Motor neuron (in vitro differentiated cells): ENCODE data around the gene PRKCE. TPM values are rescaled to one million over a fixed set of nuclear protein-coding genes. Genes with fewer than 3 reads are reported as not detected.

Source experiments
- ATAC-seq, 8 experiments: fragments of 200-7000 bp; cut with Tn5 transposase; replicated peaks in 6 of 8; 2 replicates each; pipeline ENCODE4 v1.8.0; 2021; ENCODE audit warnings: mild to moderate bottlenecking in 8 of 8, moderate library complexity in 8 of 8
- H3K27ac ChIP-seq, 2 donors: fragments of 250-450 bp; sonication (Bioruptor Pico); 2 replicates each; pipeline ENCODE4 v1.9.0; 2021; ENCODE audit warnings: antibody characterized with exemption in 2 of 2, mild to moderate bottlenecking in 2 of 2, moderate library complexity in 1 of 2
- H3K4me1 ChIP-seq, 2 donors: fragments of 250-450 bp; sonication (Bioruptor Pico); replicated peaks in 1 of 2; 2 replicates each; pipeline ENCODE4 v1.6.1; 2021; ENCODE audit warnings: antibody characterized with exemption in 2 of 2, mild to moderate bottlenecking in 2 of 2, moderate library complexity in 1 of 2
- H3K4me3 ChIP-seq, 5 donors: fragments of 250-450 bp; sonication (Bioruptor Pico); 2 replicates each; pipeline ENCODE4 v1.9.0; 2021; ENCODE audit warnings: antibody characterized with exemption in 5 of 5, mild to moderate bottlenecking in 5 of 5, moderate library complexity in 4 of 5
- WGBS, 10 experiments: fragments of 450-650 bp; shearing (Covaris generic); methylation state at CpG; one replicate each; pipeline ENCODE4 v1.0.0; 2022; 5-methylcytosine and 5-hydroxymethylcytosine counted together
- in situ Hi-C, 9 experiments: fragments of 400-800 bp; cut with MboI; loops; one replicate each; pipeline ENCODE4 v1.15.0; 2021; ENCODE audit warnings: low sequenced_read_pairs in 9 of 9, low pct_unique_long_range_greater_than_20kb in 2 of 9; ENCODE audit not compliant: unreplicated experiment in 9 of 9
- total RNA-seq, 8 experiments: library from RNA; unstranded; fragments of 300-600 nt; gene quantifications; 2 replicates each; pipeline versions ENCODE4 v1.2.3 to v1.2.4, GENCODE V29; 2022

PRKCE gene
- total RNA-seq, 8 experiments from 2014 or later: 7.3 to 23.0 (median 14.7) TPM

DNA sequence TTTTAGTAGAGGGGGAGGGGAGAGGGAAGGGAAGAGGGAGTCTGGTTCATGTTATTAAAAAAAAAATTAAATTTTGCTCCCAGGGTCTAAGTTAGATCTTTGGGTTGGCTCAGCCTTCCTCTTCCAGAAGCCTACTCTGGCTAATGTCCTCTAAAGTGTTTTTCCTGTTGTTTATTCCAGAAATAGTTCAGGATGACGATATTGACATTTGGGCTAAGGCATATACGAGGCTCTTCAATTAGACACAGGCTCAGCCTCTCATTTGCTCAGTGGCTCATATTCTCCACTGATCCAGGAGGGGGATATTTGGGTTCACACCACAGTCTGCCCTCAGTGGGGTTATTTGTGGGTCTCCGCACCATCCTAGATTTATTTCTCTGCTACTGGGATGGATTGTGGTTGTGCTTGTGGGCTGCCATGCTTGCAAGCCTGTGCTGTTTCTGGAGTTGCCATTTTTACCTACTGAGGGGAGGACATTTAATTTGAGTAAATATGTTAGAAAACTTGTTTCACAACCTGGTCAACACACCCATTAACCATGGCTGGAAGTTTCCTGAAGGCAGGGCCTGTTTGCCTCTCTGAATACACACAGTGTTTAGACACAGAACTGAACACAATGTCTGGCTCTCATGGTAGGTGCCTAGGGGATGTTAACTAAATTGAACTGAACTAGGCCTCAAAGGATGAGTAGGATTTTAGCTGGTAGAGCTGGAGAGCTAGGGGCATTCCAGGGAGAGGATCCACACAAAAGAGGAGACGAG, 388.2 kb downstream of the PRKCE start:
- Histone ChIP-seq H3K4me1 (no peaks in the 10 kb centered on the region), H3K27ac (no peak overlapping the region), H3K4me3 (no peak overlapping the region)
- no peak for ATAC-seq
- in situ Hi-C loops: no loop called here
- WGBS, 10 experiments: 20 to 100% (median 90%) methylated on average over 1 to 3 of the region's 4 CpGs; no CpG with 5 or more reads in 1 of the 10 experiments

- ATAC-seq: no peak
- Histone ChIP-seq H3K27ac (no peak overlapping the region), H3K4me1 (no peaks in the 10 kb centered on the region), H3K4me3 (no peak overlapping the region)
- 58 to 99% (median 94%) methylated on average over 5 to 7 of the region's 7 CpGs; no CpG with 5 or more reads in 1 of the 10 experiments for WGBS, 10 experiments
- in situ Hi-C loops: no loop called here
Measured at GRCh38 chr2:46040563-46041155, 389.2 kb downstream of the PRKCE start.

- ATAC-seq: no peak
- in situ Hi-C loops: no loop called here
- Histone ChIP-seq H3K4me3 (no peak overlapping the region), H3K27ac (no peak overlapping the region), H3K4me1 (no peaks in the 10 kb centered on the region)
- WGBS, 10 experiments: 18 to 100% (median 63%) methylated on average over 1 to 2 of the region's 2 CpGs
Measured at GRCh38 chr2:46041434-46041833, 390.0 kb downstream of the PRKCE start.

DNA sequence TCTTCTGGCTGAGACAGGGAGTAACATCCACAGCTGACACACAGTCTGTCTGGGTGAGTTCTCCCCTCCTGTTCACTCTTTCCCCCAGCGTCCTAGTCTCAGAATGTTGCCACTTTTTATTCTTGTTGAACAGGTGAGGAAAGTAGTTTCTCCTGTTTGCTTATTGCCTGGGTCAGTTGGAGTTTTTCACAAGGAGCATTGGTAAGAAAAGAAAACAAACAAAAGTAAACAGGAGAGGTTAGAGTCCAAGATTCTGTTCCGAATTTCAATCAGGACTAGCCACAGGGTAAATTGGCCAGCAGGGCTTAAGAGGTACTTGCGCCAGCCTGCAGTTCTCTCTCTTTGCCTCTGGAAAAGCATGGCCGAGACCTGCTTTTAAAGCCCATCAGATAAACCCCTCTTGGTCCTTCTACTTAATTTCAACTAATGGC, 390.7 kb downstream of the PRKCE start:
- 60 to 100% (median 85%) methylated on average over 1 to 4 of the region's 4 CpGs; no CpG with 5 or more reads in 2 of the 10 experiments for WGBS, 10 experiments
- in situ Hi-C loops: no loop called here
- no peak for ATAC-seq

DNA sequence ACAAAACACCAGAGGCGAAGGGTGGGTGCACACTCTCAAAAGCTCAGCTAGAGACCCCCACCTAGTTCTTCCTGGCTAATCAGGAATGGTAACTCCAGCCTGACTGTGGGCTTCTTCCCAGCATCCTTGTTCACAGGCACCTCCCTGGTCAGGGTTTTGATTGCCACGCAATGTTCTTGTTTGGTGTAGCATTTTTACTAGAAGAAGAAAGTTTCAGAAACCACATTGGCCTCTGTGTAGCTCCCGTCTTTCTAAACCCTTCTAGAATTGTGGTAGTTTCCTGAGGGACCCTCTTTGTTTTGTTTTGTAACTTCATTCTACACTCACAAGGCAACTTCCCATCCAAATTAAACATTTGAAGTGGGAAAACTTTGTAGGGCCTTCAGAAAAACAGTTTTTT, 391.2 kb downstream of the PRKCE start:
- no peak overlapping the region for H3K4me3 ChIP-seq
- 72 to 100% (median 100%) methylated on average over 1 to 3 of the region's 3 CpGs; no CpG with 5 or more reads in 2 of the 10 experiments for WGBS, 10 experiments
- in situ Hi-C loops: no loop called here
- H3K4me1 ChIP-seq: no peaks in the 10 kb centered on the region
- H3K27ac ChIP-seq: no peak overlapping the region
- ATAC-seq: no peak

More for the DNA sequence above, 390.7 kb downstream of the PRKCE start:
- H3K27ac ChIP-seq: no peak overlapping the region
- H3K4me1 ChIP-seq: no peaks in the 10 kb centered on the region
- H3K4me3 ChIP-seq: no peak overlapping the region

DNA sequence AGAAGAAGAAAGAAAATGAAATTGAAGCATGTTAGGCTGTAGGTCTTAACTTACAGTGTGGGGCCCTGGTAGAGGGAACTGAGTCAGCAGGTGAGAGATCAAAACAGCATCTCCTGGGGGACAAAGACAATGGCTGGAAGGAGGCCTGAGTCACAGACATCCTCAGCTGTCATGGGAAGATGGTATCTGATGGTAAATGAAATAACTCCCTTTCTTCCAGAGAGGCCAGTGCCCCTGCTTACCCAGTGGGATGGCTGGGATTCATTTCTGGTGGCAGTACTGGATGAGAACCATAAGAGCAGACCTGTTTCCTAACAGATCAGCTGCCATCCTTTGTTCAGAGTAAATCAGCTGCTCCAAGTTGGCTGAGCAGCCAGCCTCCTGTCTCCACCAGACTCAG, 394.4 kb downstream of the PRKCE start:
- no peaks in the 10 kb centered on the region for H3K4me1 ChIP-seq
- H3K27ac ChIP-seq: no peak overlapping the region
- no peak overlapping the region for H3K4me3 ChIP-seq
- in situ Hi-C loops: no loop called here
- ATAC-seq: no peak

- in situ Hi-C loops: no loop called here
- WGBS, 10 experiments: 0 to 86% (median 70%) methylated on average over 1 to 5 of the region's 5 CpGs; no CpG with 5 or more reads in 2 of the 10 experiments
Measured at GRCh38 chr2:46047290-46047689, 395.8 kb downstream of the PRKCE start.

GRCh38 chr2:46048693-46049092, 397.2 kb downstream of the PRKCE start:
- whole genome bisulfite sequencing, 10 experiments: 80 to 100% (median 82%) methylated on average over 1 to 2 of the region's 2 CpGs; no CpG with 5 or more reads in 3 of the 10 experiments
- in situ Hi-C loops: no loop called here
- no peak for ATAC-seq
- H3K27ac ChIP-seq: no peak overlapping the region
- H3K4me3 ChIP-seq: no peak overlapping the region
- no peaks in the 10 kb centered on the region for H3K4me1 ChIP-seq

More at GRCh38 chr2:46047290-46047689, 395.8 kb downstream of the PRKCE start:
- H3K4me1 ChIP-seq: no peaks in the 10 kb centered on the region
- no peak overlapping the region for H3K27ac ChIP-seq
- H3K4me3 ChIP-seq: no peak overlapping the region
- no peak for ATAC-seq

DNA sequence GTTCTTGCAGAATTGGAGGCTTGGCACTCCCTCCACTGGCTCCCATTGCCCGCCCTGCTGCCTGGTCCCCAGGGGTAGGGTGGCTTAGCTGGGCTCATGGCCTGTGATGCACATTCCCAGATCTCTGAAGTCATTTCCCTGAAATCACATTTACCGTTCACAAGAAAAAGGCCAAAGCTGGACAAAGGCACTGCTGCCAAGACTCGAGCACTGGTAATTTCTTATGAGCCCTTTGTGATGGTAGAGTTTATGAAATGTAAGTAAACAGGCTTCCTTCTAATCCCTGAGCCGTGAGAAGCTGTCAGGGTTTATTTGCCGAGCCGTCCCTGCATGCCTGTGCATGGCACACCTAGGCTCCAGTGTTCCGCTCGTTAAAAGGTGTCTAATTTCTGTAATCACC, 398.6 kb downstream of the PRKCE start:
- 83 to 100% (median 96%) methylated on average over 1 to 5 of the region's 8 CpGs; no CpG with 5 or more reads in 4 of the 10 experiments for WGBS, 10 experiments
- no peak overlapping the region for H3K27ac ChIP-seq
- no peaks in the 10 kb centered on the region for H3K4me1 ChIP-seq
- in situ Hi-C loops: loop anchor here in 1 of 9 experiments (25.0 kb wide), 1 partner anchor 237 kb away; the partner anchor contains the start of gene EPAS1
- ATAC-seq: no peak
- no peak overlapping the region for H3K4me3 ChIP-seq

GRCh38 chr2:46050489-46050888, 399.0 kb downstream of the PRKCE start:
- WGBS, 10 experiments: 33 to 90% (median 71%) methylated on average over 1 to 2 of the region's 2 CpGs; no CpG with 5 or more reads in 1 of the 10 experiments
- no peaks in the 10 kb centered on the region for H3K4me1 ChIP-seq
- in situ Hi-C loops: loop anchor here in 1 of 9 experiments (25.0 kb wide), 1 partner anchor 237 kb away; the partner anchor contains the start of gene EPAS1
- H3K4me3 ChIP-seq: no peak overlapping the region
- H3K27ac ChIP-seq: no peak overlapping the region
- no peak for ATAC-seq

DNA sequence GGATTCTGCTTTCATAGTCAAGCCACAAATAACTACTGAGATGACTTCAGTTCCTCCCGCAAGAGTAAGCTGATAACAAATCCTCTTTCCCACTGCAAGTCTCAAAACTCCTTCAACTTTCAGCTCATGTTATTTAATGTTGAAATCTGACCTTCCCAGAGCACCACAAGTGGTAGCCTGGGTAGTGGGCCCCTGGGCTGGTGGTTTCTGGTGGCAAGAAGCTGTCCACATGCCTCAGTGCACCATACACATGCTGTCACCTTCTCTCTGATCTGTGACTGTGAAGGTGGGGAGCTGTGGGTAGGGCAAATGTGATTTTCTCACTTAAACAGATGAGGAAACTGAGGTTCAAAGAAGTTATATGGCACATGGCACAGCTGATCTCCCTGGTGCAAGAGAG, 399.6 kb downstream of the PRKCE start:
- WGBS, 10 experiments: 88 to 100% (median 100%) methylated on average over 1 of the region's 1 CpG; no CpG with 5 or more reads in 6 of the 10 experiments
- H3K4me1 ChIP-seq: no peaks in the 10 kb centered on the region
- no peak for ATAC-seq
- in situ Hi-C loops: loop anchor here in 1 of 9 experiments (25.0 kb wide), 1 partner anchor 236 kb away; the partner anchor contains the start of gene EPAS1
- no peak overlapping the region for H3K27ac ChIP-seq
- H3K4me3 ChIP-seq: no peak overlapping the region

GRCh38 chr2:46053564-46053963, 402.1 kb downstream of the PRKCE start:
- in situ Hi-C loops: loop anchor here in 1 of 9 experiments (25.0 kb wide), 1 partner anchor 234 kb away; the partner anchor contains the start of gene EPAS1
- ATAC-seq: no peak
- H3K4me3 ChIP-seq: no peak overlapping the region
- H3K27ac ChIP-seq: no peak overlapping the region
- 80 to 100% (median 94%) methylated on average over 1 to 9 of the region's 9 CpGs for WGBS, 10 experiments
- no peaks in the 10 kb centered on the region for H3K4me1 ChIP-seq

DNA sequence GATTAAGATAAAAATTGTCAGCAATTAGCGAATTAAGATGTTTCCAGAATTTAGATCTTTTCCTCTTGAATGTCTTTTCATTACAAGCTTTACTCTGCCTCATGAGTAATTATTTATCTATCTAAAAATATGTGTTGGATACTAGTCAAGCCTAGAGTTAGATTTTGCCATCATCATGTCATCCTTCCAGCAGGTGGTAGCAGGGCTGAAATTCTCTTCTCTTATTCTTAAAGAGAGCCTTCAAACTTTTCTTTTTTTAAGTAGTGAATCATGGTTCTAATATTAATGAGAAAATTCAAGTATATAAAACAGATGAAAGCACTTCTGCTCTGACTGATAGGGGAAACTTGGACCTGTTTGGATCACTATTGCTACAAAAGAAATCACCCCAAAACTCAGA, 405.1 kb downstream of the PRKCE start:
- Histone ChIP-seq H3K4me1 (no peaks in the 10 kb centered on the region), H3K4me3 (no peak overlapping the region), H3K27ac (no peak overlapping the region)
- in situ Hi-C loops: loop anchor here in 1 of 9 experiments (25.0 kb wide), 1 partner anchor 231 kb away; the partner anchor contains the start of gene EPAS1
- ATAC-seq: no peak
- WGBS, 10 experiments: 89 to 100% (median 100%) methylated on average over 1 of the region's 1 CpG; no CpG with 5 or more reads in 1 of the 10 experiments
